NCI-H1694 (cell line): Measurements from ENCODE around the gene MT1H.
"Not testable (repeated sequence)": the region's sequence is repeated elsewhere in the genome, so short reads cannot be mapped to it uniquely, and the experiment has no call there.

Source experiments
- DNase-seq: peaks from one replicate; lab custom pipeline; 2025; lab: John Stamatoyannopoulos, UW

The MT1H gene

GRCh38 chr16:56684926-56685590 is 15.4 kb downstream of the MT1H start:
- no peak for DNase-seq

- DNase-seq, result no peak
Measured at GRCh38 chr16:56686758-56687157, 17.1 kb downstream of the MT1H start.

GRCh38 chr16:56688762-56689161 is 19.1 kb downstream of the MT1H start:
- no peak for DNase-seq

GRCh38 chr16:56689171-56689570 is 19.6 kb downstream of the MT1H start:
- no peak for DNase-seq

- no peak for DNase-seq
Measured at GRCh38 chr16:56690420-56691122, 21.0 kb downstream of the MT1H start.

GRCh38 chr16:56691885-56692284 is 22.3 kb downstream of the MT1H start:
- DNase-seq, result no peak

- DNase-seq, result no peak
Measured at GRCh38 chr16:56695246-56695645, 25.6 kb downstream of the MT1H start.

GRCh38 chr16:56697456-56698155 is 28.0 kb downstream of the MT1H start:
- DNase-seq, result no peak

- no peak for DNase-seq
Measured at GRCh38 chr16:56700195-56700594, 30.6 kb downstream of the MT1H start.

GRCh38 chr16:56700631-56701030 is 31.0 kb downstream of the MT1H start:
- DNase-seq, result no peak

GRCh38 chr16:56701534-56701933 is 31.9 kb downstream of the MT1H start:
- DNase-seq, result no peak

GRCh38 chr16:56702836-56703235 is 33.2 kb downstream of the MT1H start:
- no peak for DNase-seq

- DNase-seq, result no peak
Measured at GRCh38 chr16:56708525-56709442, 39.2 kb downstream of the MT1H start.

- no peak for DNase-seq
Measured at GRCh38 chr16:56709443-56710040, 39.9 kb downstream of the MT1H start.

GRCh38 chr16:56710181-56710737 is 40.6 kb downstream of the MT1H start:
- no peak for DNase-seq

GRCh38 chr16:56711862-56712261 is 42.2 kb downstream of the MT1H start:
- DNase-seq, result no peak

- no peak for DNase-seq
Measured at GRCh38 chr16:56713794-56714193, 44.2 kb downstream of the MT1H start.

GRCh38 chr16:56715126-56715525 is 45.5 kb downstream of the MT1H start:
- no peak for DNase-seq

- peak; percentile 44 for DNase-seq
Measured at GRCh38 chr16:56716761-56717160, 47.1 kb downstream of the MT1H start.

GRCh38 chr16:56717532-56717931 is 47.9 kb downstream of the MT1H start:
- not testable (repeated sequence) for DNase-seq
